ENCODE data around the gene COL24A1. TPM values are rescaled to one million over a fixed set of nuclear protein-coding genes. Genes with fewer than 3 reads are reported as not detected.
"Not testable (repeated sequence)": the region's sequence is repeated elsewhere in the genome, so short reads cannot be mapped to it uniquely, and the experiment has no call there.

Gene COL24A1
- total RNA-seq, 4 donors from 2014 or later, result 1.2 to 4.7 (median 3.3) TPM

DNA sequence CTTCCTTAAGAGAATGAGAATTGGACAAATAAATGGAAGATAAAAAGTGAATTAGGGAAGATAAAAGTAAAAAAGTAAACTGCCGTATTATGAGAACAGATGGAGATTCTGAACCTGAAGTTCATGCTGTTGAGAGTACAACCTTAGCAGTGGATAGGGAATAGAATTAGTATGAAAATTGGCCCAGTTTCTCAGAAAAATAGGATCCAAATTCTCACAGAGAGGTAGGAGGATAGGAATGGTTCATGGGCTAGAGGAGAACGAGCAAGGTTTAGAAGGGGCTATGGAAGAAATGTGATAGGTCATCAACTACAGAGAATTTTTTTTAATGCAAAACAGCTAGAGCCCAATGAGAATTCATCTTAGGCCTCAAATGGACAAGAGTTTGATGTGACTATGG, 42.3 kb downstream of the COL24A1 start:
- Histone ChIP-seq H3K4me1 (peaks cover 0 to 9% (median 0%) of the 10 kb centered on the region in 3 donors), H3K4me3 (no peak overlapping the region), H3K27ac (no peak overlapping the region), H3K9me3 (no peaks in the 10 kb centered on the region), H3K27me3 (no peaks in the 10 kb centered on the region), H3K36me3 (no peaks in the 10 kb centered on the region)
- no peak for ATAC-seq
- TF ChIP-seq EP300 (IDR thresholded peaks at IDR 0.05) (no peak), POLR2A (IDR thresholded peaks at IDR 0.05) (no peak), POLR2AphosphoS5 (IDR thresholded peaks at IDR 0.05) (no peak)
- TF ChIP-seq, protein P1, sequence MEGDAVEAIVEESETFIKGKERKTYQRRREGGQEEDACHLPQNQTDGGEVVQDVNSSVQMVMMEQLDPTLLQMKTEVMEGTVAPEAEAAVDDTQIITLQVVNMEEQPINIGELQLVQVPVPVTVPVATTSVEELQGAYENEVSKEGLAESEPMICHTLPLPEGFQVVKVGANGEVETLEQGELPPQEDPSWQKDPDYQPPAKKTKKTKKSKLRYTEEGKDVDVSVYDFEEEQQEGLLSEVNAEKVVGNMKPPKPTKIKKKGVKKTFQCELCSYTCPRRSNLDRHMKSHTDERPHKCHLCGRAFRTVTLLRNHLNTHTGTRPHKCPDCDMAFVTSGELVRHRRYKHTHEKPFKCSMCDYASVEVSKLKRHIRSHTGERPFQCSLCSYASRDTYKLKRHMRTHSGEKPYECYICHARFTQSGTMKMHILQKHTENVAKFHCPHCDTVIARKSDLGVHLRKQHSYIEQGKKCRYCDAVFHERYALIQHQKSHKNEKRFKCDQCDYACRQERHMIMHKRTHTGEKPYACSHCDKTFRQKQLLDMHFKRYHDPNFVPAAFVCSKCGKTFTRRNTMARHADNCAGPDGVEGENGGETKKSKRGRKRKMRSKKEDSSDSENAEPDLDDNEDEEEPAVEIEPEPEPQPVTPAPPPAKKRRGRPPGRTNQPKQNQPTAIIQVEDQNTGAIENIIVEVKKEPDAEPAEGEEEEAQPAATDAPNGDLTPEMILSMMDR (IDR thresholded peaks at IDR 0.05), result no peak
- WGBS, 2 donors (ENCODE audit: low coverage in 1 of 2), result 67 to 89% methylated on average over 2 of the region's 2 CpGs

DNA sequence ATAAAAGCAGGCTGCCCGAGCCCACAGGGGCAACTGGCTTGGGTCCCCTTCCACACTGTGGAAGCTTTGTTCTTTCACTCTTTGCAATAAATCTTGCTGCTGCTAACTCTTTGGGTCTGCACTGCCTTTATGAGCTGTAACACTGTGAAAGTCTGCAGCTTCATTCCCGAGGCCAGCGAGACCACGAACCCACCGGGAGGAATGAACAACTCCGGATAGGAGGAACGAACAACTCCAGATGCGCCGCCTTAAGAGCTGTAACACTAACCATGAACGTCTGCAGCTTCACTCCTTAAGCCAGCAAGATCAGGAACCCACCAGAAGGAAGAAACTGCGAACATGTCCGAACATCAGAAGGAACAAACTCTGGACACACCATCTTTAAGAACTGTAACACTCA, 45.0 kb downstream of the COL24A1 start:
- WGBS, 2 donors (ENCODE audit: low coverage in 1 of 2), result 100% methylated on average over 3 of the region's 12 CpGs; no CpG with 5 or more reads in 1 of the 2 donors
- ATAC-seq, H3K27ac ChIP-seq: not testable (repeated sequence)

DNA sequence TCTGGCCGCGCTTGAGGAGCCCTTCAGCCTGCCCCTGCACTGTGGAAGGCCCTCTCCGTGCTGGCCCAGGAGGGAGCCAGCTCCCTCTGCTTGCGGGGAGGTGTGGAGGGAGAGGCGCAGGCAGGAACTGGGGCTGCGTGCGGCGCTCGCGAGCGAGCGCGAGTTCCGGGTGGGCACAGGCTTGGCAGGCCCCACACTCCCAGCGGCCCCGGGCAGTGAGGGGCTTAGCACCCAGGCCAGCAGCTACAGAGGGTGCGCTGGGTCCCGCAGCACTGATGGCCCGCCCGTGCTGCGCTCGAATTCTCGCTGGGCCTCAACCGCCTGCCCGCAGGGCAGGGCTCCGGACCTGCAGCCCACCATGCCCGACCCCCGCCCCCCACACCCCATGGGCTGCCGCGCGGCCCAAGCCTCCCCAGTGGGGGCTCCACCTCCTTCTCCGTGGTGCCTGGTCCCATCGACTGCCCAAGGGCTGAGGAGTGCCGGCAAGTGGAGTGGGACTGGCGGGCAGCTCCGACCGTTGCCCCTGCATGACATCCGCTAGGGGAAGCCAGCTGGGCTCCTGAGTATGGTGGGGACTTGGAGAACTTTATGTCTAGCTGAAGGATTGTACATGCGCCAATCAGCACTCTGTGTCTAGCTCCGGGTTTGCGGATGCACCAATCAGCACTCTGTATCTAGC, 46.0 kb downstream of the COL24A1 start:
- H3K27ac ChIP-seq, result no peak overlapping the region
- TF ChIP-seq POLR2AphosphoS5 (IDR thresholded peaks at IDR 0.05) (no peak), POLR2A (IDR thresholded peaks at IDR 0.05) (no peak), EP300 (IDR thresholded peaks at IDR 0.05) (no peak)
- TF ChIP-seq, protein P1 (IDR thresholded peaks at IDR 0.05), result no peak
- peaks cover 0 to 9% (median 0%) of the 10 kb centered on the region in 3 donors for H3K4me1 ChIP-seq
- no peaks in the 10 kb centered on the region for H3K36me3 ChIP-seq
- WGBS, 2 donors (ENCODE audit: low coverage in 1 of 2), result 96 to 100% methylated on average over 2 to 4 of the region's 41 CpGs
- no peaks in the 10 kb centered on the region for H3K9me3 ChIP-seq
- ATAC-seq, result no peak
- no peaks in the 10 kb centered on the region for H3K27me3 ChIP-seq
- no peak overlapping the region for H3K4me3 ChIP-seq

More for the DNA sequence above, 45.0 kb downstream of the COL24A1 start:
- not testable (repeated sequence) for H3K27me3 ChIP-seq, H3K9me3 ChIP-seq, H3K4me1 ChIP-seq, H3K36me3 ChIP-seq, H3K4me3 ChIP-seq

DNA sequence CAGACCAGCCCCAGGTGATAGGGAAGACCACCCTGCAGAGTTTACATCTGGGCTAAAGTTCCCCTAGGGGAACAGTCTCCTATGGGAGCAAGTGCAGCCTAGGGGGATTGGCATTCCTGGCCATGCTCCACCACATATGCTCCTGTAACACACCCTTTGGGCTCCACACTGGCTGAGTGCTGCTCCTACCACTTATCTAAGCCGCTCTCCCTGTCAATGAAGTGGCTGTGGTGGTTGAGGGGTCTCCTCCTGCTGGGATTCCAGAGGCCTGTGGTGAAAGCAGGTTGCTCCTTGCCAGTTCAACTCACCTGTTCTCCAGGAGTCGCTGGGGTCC, 51.1 kb downstream of the COL24A1 start:
- 83% methylated on average over 1 of the region's 2 CpGs; no CpG with 5 or more reads in 1 of the 2 donors for WGBS, 2 donors (ENCODE audit: low coverage in 1 of 2)
- no peaks in the 10 kb centered on the region for H3K27me3 ChIP-seq
- no peaks in the 10 kb centered on the region for H3K9me3 ChIP-seq
- no peak overlapping the region for H3K27ac ChIP-seq
- no peak overlapping the region for H3K4me3 ChIP-seq
- TF ChIP-seq EP300 (IDR thresholded peaks at IDR 0.05), result no peak
- no peak for TF ChIP-seq POLR2AphosphoS5 (IDR thresholded peaks at IDR 0.05)
- TF ChIP-seq POLR2A (IDR thresholded peaks at IDR 0.05), result no peak
- TF ChIP-seq, protein P1 (IDR thresholded peaks at IDR 0.05), result no peak
- no peaks in the 10 kb centered on the region for H3K36me3 ChIP-seq
- ATAC-seq, result no peak
- no peaks in the 10 kb centered on the region for H3K4me1 ChIP-seq

DNA sequence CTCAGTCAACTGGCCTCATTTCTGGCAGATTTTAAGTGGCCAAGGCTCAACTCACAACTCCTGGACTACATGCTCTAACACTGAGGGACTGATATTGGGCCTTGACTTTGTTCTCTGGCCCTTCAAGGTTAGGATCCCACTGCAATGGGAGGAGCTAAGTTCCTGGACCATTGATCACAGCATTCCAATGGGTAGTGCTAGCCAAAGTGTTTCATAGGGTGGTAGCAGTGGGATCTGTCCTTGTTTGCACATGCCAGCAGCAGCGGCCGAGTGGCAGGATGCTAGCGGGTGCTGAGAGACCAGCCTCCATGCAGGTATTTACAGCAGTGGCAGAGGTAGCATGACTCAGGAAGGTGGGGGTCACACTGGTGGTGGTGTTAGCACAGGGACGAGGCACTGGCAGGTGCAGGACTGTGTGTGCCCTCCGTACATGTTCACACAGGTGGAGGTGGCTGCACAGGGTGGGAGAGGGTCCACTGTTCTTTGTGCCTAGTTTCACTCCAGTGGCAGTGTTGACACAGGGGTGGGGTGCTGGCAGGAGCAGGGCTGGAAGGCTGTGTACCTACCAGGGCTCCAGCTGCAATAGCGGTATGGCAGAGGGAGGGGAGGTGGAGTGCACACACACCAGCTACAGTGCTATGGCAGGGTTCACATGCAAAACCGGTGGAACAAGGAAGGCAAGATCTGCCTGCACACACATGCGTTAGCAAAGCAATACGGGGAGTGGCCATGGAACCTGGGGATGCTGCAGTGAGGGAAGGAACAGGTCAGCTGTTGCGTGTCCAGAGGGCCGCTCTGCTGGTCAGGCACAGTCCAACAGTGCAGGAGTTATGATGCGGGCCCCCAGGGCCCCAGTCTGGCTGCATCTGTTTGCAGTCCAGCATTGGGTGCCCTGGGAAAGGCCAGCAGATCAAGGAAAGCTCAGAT, 51.7 kb downstream of the COL24A1 start:
- 94 to 98% methylated on average over 6 of the region's 12 CpGs for WGBS, 2 donors (ENCODE audit: low coverage in 1 of 2)
- no peaks in the 10 kb centered on the region for H3K36me3 ChIP-seq
- no peaks in the 10 kb centered on the region for H3K27me3 ChIP-seq
- no peak overlapping the region for H3K27ac ChIP-seq
- TF ChIP-seq, protein P1 (IDR thresholded peaks at IDR 0.05), result no peak
- no peaks in the 10 kb centered on the region for H3K4me1 ChIP-seq
- H3K9me3 ChIP-seq, result no peaks in the 10 kb centered on the region
- H3K4me3 ChIP-seq, result no peak overlapping the region
- ATAC-seq, result peak; percentile 16
